22Rv1 (cell line): ENCODE results near the gene RAB13.

ENCODE experiments used
- H3K27ac ChIP-seq: fragments of 450-650 bp; 2 replicates; pipeline ENCODE4 v1.5.1; 2017
- ZFX ChIP-seq: fragments of 450-650 bp; IDR thresholded peaks from 2 replicates; pipeline ENCODE4 v1.6.1; 2017; ENCODE audit warnings: antibody characterized with exemption, borderline replicate concordance
- TF ChIP-seq, protein P1 (sequence below): fragments of 450-650 bp; IDR thresholded peaks from 2 replicates; pipeline ENCODE4 v1.5.1; 2017; ENCODE audit warnings: mild to moderate bottlenecking

Gene RAB13

DNA sequence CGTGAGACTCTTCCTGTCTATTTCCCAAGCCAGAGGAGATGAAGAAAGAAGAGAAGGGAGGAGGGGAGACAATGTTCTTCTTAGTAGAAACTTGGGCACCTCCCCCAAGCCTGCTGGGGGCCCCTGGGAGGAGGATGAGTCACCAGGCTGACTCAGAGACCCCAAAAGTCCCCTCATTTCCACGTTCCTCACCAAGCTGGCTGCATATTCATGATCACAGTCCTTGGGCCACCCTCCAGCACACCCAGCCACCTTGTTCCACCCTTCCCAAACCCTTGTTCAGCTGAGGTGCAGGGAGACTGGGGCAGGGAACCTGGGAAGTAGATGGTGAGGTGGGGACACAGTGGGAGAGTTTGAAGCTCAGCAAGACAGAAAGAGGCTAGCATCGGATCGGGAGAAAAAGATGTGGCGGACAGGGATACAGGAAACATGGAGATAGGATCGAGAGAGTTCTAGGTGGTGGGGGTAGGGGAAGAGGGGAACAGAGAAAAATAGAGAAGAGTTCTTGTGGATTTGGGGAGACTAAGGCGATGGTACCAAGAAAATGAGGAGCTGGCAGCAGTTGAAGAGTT, 712 bp downstream of the RAB13 start:
- H3K27ac ChIP-seq, result peak overlapping the region; percentile 92
- TF ChIP-seq, protein P1, sequence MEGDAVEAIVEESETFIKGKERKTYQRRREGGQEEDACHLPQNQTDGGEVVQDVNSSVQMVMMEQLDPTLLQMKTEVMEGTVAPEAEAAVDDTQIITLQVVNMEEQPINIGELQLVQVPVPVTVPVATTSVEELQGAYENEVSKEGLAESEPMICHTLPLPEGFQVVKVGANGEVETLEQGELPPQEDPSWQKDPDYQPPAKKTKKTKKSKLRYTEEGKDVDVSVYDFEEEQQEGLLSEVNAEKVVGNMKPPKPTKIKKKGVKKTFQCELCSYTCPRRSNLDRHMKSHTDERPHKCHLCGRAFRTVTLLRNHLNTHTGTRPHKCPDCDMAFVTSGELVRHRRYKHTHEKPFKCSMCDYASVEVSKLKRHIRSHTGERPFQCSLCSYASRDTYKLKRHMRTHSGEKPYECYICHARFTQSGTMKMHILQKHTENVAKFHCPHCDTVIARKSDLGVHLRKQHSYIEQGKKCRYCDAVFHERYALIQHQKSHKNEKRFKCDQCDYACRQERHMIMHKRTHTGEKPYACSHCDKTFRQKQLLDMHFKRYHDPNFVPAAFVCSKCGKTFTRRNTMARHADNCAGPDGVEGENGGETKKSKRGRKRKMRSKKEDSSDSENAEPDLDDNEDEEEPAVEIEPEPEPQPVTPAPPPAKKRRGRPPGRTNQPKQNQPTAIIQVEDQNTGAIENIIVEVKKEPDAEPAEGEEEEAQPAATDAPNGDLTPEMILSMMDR, result no peak
- no peak for TF ChIP-seq ZFX

- TF ChIP-seq, protein P1, result no peak
- TF ChIP-seq ZFX, result no peak
- H3K27ac ChIP-seq, result no peak overlapping the region
Measured at GRCh38 chr1:153984123-153984894, 1.8 kb downstream of the RAB13 start.

DNA sequence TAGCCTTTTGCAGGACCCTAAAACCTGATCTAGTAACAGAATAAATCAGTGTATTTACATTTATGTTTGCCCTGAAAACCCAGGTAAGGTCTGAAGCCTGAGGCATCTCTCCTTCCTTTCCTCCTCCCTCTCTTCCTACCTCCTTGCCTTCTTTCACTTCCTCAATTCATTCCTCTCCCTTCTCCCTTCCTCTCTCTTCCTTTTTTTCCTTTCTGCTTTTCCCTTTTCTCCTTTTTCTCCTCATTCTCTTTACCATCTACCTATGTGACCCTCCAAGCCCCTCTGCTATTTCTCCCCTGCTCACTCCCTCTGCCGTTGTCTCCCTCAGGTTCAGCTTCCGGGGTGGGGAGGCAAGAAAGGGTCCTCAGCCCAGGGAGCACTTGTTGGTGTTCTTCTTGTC, 4.4 kb downstream of the RAB13 start:
- H3K27ac ChIP-seq, result 0 out of 2 replicates have a peak overlapping the region, but pooled peaks have one; percentile 2

- peak overlapping the region; percentile 100 for H3K27ac ChIP-seq
Measured at GRCh38 chr1:153979091-153979490, 7.0 kb downstream of the RAB13 start.

- TF ChIP-seq, protein P1, result no peak
- H3K27ac ChIP-seq, result peak overlapping the region; percentile 100
Measured at GRCh38 chr1:153978274-153978909, 7.7 kb downstream of the RAB13 start.

GRCh38 chr1:153977250-153978240, 8.6 kb downstream of the RAB13 start, which contains the start of gene JTB:
Gene JTB (minus strand): TSS chr1:153977674. CDS start chr1:153977252, 422 bp downstream.
- no peak for TF ChIP-seq ZFX
- TF ChIP-seq, protein P1, result peak; percentile 15; the same call in 1 of the 2 replicates
- peak within 1 kb of the TSS; percentile 100 for H3K27ac ChIP-seq

DNA sequence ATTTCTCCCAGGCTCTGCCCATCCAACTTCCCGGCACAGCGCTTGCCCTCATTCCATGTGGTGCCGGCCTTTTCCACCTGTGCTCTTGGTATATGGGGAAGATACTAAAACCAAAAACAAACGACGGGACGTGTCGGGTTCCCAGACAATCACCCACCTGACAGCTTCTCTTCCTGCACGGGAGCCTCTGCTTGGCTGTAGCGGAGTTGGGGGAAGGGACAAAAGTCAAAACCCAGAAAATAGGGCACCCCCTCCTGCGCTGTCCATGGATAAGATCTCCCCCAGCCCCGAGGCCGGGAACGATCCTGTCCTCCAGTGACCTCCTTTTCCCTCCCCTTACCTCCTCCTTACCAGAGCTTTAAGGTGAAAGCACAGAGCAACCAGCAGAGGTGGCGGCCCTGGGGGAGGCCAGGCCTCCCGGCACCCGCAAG, 9.3 kb downstream of the RAB13 start:
- no peak for TF ChIP-seq ZFX
- TF ChIP-seq, protein P1, result no peak
- peak overlapping the region; percentile 100 for H3K27ac ChIP-seq
